Gastrocnemius medialis (tissue), 4 donors: ENCODE results near the gene TUBB4B. TPM values are rescaled to one million over a fixed set of nuclear protein-coding genes. Genes with fewer than 3 reads are reported as not detected.

Source experiments
- ATAC-seq, 2 donors: fragments of 150-250 bp; one replicate each; pipeline ENCODE4 v1.9.1; 2016
- DNase-seq, 2 donors: peaks; one replicate each; pipeline ENCODE4 v3.0.0-alpha.2; 2019
- H3K27ac ChIP-seq, 4 donors: fragments of 200-600 bp; sonication (generic); 1 replicate in 1 of 4; 2 replicates in 3 of 4; pipeline ENCODE4 v1.5.1; 2016 to 2018; ENCODE audit warnings: mild to moderate bottlenecking in 2 of 4, moderate library complexity in 1 of 4
- H3K27me3 ChIP-seq, 3 donors: fragments of 200-600 bp; sonication (generic) in 2 of 3; 1 replicate in 1 of 3; 2 replicates in 2 of 3; pipeline versions ENCODE4 v1.5.1 to v1.6.0; 2016 to 2019; ENCODE audit warnings: mild to moderate bottlenecking in 1 of 3, moderate library complexity in 1 of 3
- H3K36me3 ChIP-seq, 2 donors: fragments of 200-600 bp; sonication (generic) in 1 of 2; one replicate each; pipeline ENCODE4 v1.5.1; 2017 to 2018
- H3K4me1 ChIP-seq, 2 donors: fragments of 200-600 bp; sonication (generic) in 1 of 2; one replicate each; pipeline ENCODE4 v1.5.1; 2016 to 2017; ENCODE audit warnings: mild to moderate bottlenecking in 2 of 2
- H3K4me3 ChIP-seq, 4 donors: fragments of 200-600 bp; sonication (generic) in 3 of 4; 1 replicate in 1 of 4; 2 replicates in 3 of 4; pipeline ENCODE4 v1.5.1; 2016 to 2019; ENCODE audit warnings: mild to moderate bottlenecking in 2 of 4
- H3K9me3 ChIP-seq, 3 donors: fragments of 200-600 bp; sonication (generic) in 2 of 3; 1 replicate in 1 of 3; 2 replicates in 2 of 3; pipeline ENCODE4 v1.5.1; 2016 to 2019
- CTCF ChIP-seq, 5 experiments: fragments of 450-650 bp in 3 of 5; fragments of 200-600 bp in 2 of 5; sonication (generic) in 2 of 5; IDR thresholded peaks in 4 of 5; conservative IDR thresholded peaks in 1 of 5; 1 replicate in 4 of 5; 2 replicates in 1 of 5; pipeline ENCODE4 v1.5.1; 2016 to 2019; ENCODE audit warnings: antibody characterized with exemption in 5 of 5, mild to moderate bottlenecking in 3 of 5, moderate library complexity in 3 of 5
- POLR2A ChIP-seq, 2 donors: fragments of 450-650 bp; IDR thresholded peaks; one replicate each; pipeline ENCODE4 v1.6.1; 2017; ENCODE audit warnings: antibody characterized with exemption in 2 of 2, mild to moderate bottlenecking in 2 of 2, moderate library complexity in 2 of 2
- in situ Hi-C, 4 donors: fragments of 200-750 bp; cut with MboI; loops; one replicate each; pipeline versions ENCODE4 v1.15.0 to v1.8.0; 2017; ENCODE audit warnings: low sequenced_read_pairs in 4 of 4
- intact Hi-C: fragments of 100-400 bp; cut with DNase I; formaldehyde crosslinking; loops from one replicate; pipeline ENCODE4 v1.15.1; 2023; ENCODE audit warnings: low total_unique reads
- total RNA-seq, 4 donors: library from RNA; depleted of rRNA; stranded (reverse); fragments of >200 nt; gene quantifications; one replicate each; pipeline versions ENCODE4 v1.1.0 to v1.2.3, GENCODE V29; 2016

The TUBB4B gene
- total RNA-seq, 4 donors from 2014 or later, result 222 to 495 (median 363) TPM

- no peaks in the 10 kb centered on the region for H3K27me3 ChIP-seq
- H3K36me3 ChIP-seq, result peaks cover 0 to 23% of the 10 kb centered on the region in 2 donors
- no peak for TF ChIP-seq POLR2A (IDR thresholded peaks at IDR 0.05)
- TF ChIP-seq CTCF (IDR thresholded peaks at IDR 0.05 in 4 of 5, conservative IDR thresholded peaks at IDR 0.05 in 1 of 5), result no peak
- DNase-seq (no peak), ATAC-seq (no peak)
- no peaks in the 10 kb centered on the region for H3K9me3 ChIP-seq
- peaks cover 42 to 55% of the 10 kb centered on the region in 2 donors for H3K4me1 ChIP-seq
- in situ Hi-C loops (no loop called here), intact Hi-C loops (no loop called here)
- H3K4me3 ChIP-seq, result no peak overlapping the region
- H3K27ac ChIP-seq, result no peak overlapping the region
Observed at GRCh38 chr9:137245450-137246421, 4.6 kb downstream of the TUBB4B start.

GRCh38 chr9:137247135-137247915, 6.2 kb downstream of the TUBB4B start:
- TF ChIP-seq CTCF (IDR thresholded peaks at IDR 0.05 in 4 of 5, conservative IDR thresholded peaks at IDR 0.05 in 1 of 5), result no peak
- peak; percentile 64 to 75 for ATAC-seq
- peak overlapping the region in 1 of 4 donors; percentile 13 for H3K4me3 ChIP-seq

GRCh38 chr9:137247916-137248175, 6.8 kb downstream of the TUBB4B start:
- ATAC-seq (no peak), DNase-seq (no peak)
- TF ChIP-seq CTCF (IDR thresholded peaks at IDR 0.05 in 4 of 5, conservative IDR thresholded peaks at IDR 0.05 in 1 of 5) (no peak), POLR2A (IDR thresholded peaks at IDR 0.05) (no peak)
- no peaks in the 10 kb centered on the region for H3K27me3 ChIP-seq
- H3K9me3 ChIP-seq, result no peaks in the 10 kb centered on the region
- H3K4me3 ChIP-seq, result no peak overlapping the region
- H3K36me3 ChIP-seq, result peaks cover 0 to 11% of the 10 kb centered on the region in 2 donors
- intact Hi-C loops (no loop called here), in situ Hi-C loops (no loop called here)
- H3K27ac ChIP-seq, result peak overlapping the region; percentile 60 to 79 (median 66)
- H3K4me1 ChIP-seq, result peaks cover 34 to 43% of the 10 kb centered on the region in 2 donors

More at GRCh38 chr9:137247135-137247915, 6.2 kb downstream of the TUBB4B start:
- no peaks in the 10 kb centered on the region for H3K9me3 ChIP-seq
- no peaks in the 10 kb centered on the region for H3K27me3 ChIP-seq
- peaks cover 39 to 48% of the 10 kb centered on the region in 2 donors for H3K4me1 ChIP-seq
- peaks cover 0 to 16% of the 10 kb centered on the region in 2 donors for H3K36me3 ChIP-seq
- peak overlapping the region; percentile 60 to 79 (median 66) for H3K27ac ChIP-seq
- intact Hi-C loops, result no loop called here
- DNase-seq, result peak in 1 of 2 donors; percentile 49
- in situ Hi-C loops, result no loop called here

GRCh38 chr9:137250329-137251193, 9.5 kb downstream of the TUBB4B start:
- H3K4me1 ChIP-seq, result peaks cover 24 to 27% of the 10 kb centered on the region in 2 donors
- H3K27ac ChIP-seq, result no peak overlapping the region
- H3K9me3 ChIP-seq, result no peaks in the 10 kb centered on the region
- H3K27me3 ChIP-seq, result no peaks in the 10 kb centered on the region
- no peak for ATAC-seq
- in situ Hi-C loops, result no loop called here
- no peak overlapping the region for H3K4me3 ChIP-seq
- H3K36me3 ChIP-seq, result no peaks in the 10 kb centered on the region
- intact Hi-C loops, result no loop called here
- no peak for TF ChIP-seq POLR2A (IDR thresholded peaks at IDR 0.05)
- TF ChIP-seq CTCF (IDR thresholded peaks at IDR 0.05 in 4 of 5, conservative IDR thresholded peaks at IDR 0.05 in 1 of 5), result no peak
- DNase-seq, result no peak
